ENCODE measurements around the gene TTYH1.
"Not testable (repeated sequence)": the region's sequence is repeated elsewhere in the genome, so short reads cannot be mapped to it uniquely, and the experiment has no call there.

The TTYH1 gene

GRCh38 chr19:54439174-54439851 is 24.0 kb downstream of the TTYH1 start:
- TF ChIP-seq CTCF (conservative IDR thresholded peaks at IDR 0.05) = peak; percentile 69
- TF ChIP-seq ZFX (IDR thresholded peaks at IDR 0.05) = no peak
- H3K27ac ChIP-seq = no peak overlapping the region

DNA sequence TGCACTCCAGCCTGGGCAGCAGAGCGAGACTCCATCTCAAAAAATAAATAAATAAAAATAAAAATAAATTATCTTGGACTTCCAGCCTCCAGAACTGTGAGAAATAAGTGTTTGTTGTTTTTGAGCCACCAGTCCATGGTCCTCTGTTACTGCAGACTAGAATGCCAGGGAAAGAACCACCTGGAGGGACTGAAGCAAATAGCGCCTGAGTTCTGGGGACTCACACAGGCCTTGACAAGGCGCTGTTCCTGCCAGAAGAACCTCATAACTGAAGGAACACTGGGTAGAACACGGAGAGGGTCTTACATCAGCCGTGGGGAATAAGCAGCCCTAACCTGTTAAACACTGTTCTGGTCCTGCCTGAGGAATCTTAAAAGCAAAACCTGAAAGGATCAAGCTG is 25.4 kb downstream of the TTYH1 start:
- no peak for TF ChIP-seq CTCF (conservative IDR thresholded peaks at IDR 0.05)
- no peak for TF ChIP-seq ZFX (IDR thresholded peaks at IDR 0.05)
- H3K27ac ChIP-seq = no peak overlapping the region

DNA sequence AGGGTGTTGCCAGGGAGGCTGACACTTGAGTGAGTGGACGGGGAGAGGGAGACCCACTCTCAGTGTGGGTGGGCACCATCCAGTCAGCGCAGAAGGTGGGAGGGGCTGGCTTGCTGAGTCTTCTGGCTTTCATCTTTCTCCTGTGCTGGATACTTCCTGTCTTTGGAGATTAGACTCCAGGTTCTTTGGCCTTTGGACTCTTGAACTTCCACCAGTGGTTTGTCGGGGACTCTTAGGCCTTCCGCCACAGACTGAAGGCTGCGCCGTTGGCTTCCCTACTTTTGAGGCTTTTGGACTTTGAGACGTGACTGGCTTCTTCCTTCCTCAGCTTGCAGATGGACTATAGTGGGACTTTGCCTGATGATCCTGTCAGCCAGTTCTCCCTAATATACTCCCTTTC is 29.5 kb downstream of the TTYH1 start:
- no peak overlapping the region for H3K27ac ChIP-seq
- TF ChIP-seq ZFX (IDR thresholded peaks at IDR 0.05) = no peak
- no peak for TF ChIP-seq CTCF (conservative IDR thresholded peaks at IDR 0.05)

GRCh38 chr19:54446349-54446748 is 31.1 kb downstream of the TTYH1 start:
- not testable (repeated sequence) for H3K27ac ChIP-seq

- TF ChIP-seq ZFX (IDR thresholded peaks at IDR 0.05) (no peak), CTCF (conservative IDR thresholded peaks at IDR 0.05) (no peak)
- peak overlapping the region; percentile 86 for H3K27ac ChIP-seq
Observed at GRCh38 chr19:54448040-54448773, 32.9 kb downstream of the TTYH1 start.

DNA sequence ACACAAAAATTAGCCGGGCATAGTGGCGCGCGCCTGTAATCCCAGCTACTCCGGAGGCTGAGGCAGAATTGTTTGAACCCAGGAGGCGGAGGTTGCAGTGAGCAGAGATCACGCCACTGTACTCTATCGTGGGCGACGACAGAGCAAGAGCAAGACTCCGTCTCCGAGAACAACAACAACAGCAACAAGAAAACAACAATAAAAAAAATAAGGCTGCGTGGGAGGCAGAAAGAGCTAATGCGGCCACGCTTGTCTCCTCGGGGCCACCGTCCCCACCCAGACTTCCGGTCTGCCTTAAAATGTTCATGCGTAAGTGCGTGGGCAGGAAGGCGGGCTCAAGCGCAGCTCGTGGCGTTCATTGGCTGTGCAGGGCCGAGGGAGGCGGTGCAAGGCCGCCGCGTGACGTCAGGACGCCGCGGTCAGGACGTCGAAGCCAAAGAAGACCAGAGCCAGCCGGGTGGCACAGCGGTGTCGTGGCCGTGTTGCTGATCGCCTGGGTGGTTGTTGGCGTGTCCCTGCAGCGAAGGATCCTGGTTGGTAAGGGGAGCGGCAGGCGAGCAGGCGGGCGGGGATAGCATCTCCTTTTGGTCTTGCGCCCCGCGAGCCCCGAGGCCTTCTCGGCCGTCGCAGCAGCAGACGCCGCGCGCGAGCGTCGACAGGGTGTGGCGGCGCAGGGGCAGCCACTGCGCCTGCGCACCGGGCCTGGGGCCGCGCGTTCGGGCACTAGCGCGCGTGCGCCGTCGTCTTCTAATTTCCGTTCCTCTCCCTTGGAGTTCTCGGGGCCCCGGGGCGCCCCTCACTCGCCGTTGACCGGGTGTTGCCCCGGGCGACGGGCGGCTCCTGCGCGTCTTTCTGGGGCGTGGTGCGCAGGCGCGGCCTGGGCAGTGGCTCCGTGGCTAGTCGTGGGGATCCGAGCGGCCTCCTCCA is 33.8 kb downstream of the TTYH1 start, which contains the start of gene LENG8:
Gene LENG8, plus strand, starts transcription at position 426 of the 927 bp plus-strand sequence. CDS start 2,146 bp downstream, outside the sequence.
- TF ChIP-seq CTCF (conservative IDR thresholded peaks at IDR 0.05) = no peak
- TF ChIP-seq ZFX (IDR thresholded peaks at IDR 0.05) = peak; percentile 92
- peak within 1 kb of the TSS; percentile 86 for H3K27ac ChIP-seq

DNA sequence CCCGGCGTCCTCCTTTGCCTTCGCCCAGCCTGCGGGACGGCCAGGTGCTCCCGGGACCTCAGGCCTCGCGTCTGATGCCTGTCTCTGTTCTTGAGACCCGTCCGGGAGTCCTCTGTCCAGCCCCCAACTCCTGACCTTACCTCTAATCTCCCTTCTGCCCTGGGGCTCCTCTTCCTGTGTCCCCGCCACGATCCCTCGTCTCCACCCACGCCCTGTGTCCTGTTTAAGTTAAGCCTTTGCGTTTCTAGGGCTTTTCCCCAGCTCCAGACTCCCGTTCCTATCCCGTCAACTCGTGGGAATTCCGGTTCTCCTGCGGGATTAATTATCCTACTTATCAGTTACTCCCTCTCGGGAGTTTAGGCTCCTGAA is 34.4 kb downstream of the TTYH1 start:
- peak overlapping the region; percentile 86 for H3K27ac ChIP-seq
- TF ChIP-seq ZFX (IDR thresholded peaks at IDR 0.05) = 0 out of 2 replicates have a peak, but pooled peaks have one; percentile 2
- no peak for TF ChIP-seq CTCF (conservative IDR thresholded peaks at IDR 0.05)
